GM21447 (cell line): ENCODE data around the gene RNPS1.

Experiments used
- ATAC-seq: cut with Tn5 transposase; IDR thresholded peaks from one replicate; pipeline ENCODE4 v1.9.1; 2021; ENCODE audit not compliant: unreplicated experiment

RNPS1 gene

GRCh38 chr16:2267913-2268666 is at the start of gene RNPS1:
RNPS1 (minus strand) TSS chr16:2268126; CDS start chr16:2264643, 3,483 bp downstream.
- ATAC-seq = peak; percentile 73

GRCh38 chr16:2317231-2318020 is 49.5 kb upstream of the RNPS1 start:
- ATAC-seq = no peak

- ATAC-seq = no peak
These were observed 40.4 kb upstream of the RNPS1 start for GRCh38 chr16:2308089-2308962.

GRCh38 chr16:2299915-2300192 is 31.9 kb upstream of the RNPS1 start:
- ATAC-seq = no peak

GRCh38 chr16:2299121-2299914 is 31.4 kb upstream of the RNPS1 start:
- no peak for ATAC-seq

GRCh38 chr16:2298621-2299020 is 30.7 kb upstream of the RNPS1 start:
- no peak for ATAC-seq

- ATAC-seq = no peak
These were observed 29.6 kb upstream of the RNPS1 start for GRCh38 chr16:2297506-2297860.

GRCh38 chr16:2296661-2297505 is 29.0 kb upstream of the RNPS1 start:
- no peak for ATAC-seq

- no peak for ATAC-seq
These were observed 27.3 kb upstream of the RNPS1 start for GRCh38 chr16:2295056-2295798.

- no peak for ATAC-seq
These were observed 24.3 kb upstream of the RNPS1 start for GRCh38 chr16:2292221-2292620.

- ATAC-seq = no peak
These were observed 21.4 kb upstream of the RNPS1 start for GRCh38 chr16:2289282-2289681.

- ATAC-seq = no peak
These were observed 20.8 kb upstream of the RNPS1 start for GRCh38 chr16:2288726-2289125.

GRCh38 chr16:2287916-2288547 is 20.1 kb upstream of the RNPS1 start:
- ATAC-seq = no peak

GRCh38 chr16:2286550-2286949 is 18.6 kb upstream of the RNPS1 start:
- ATAC-seq = no peak

- ATAC-seq = no peak
These were observed 17.8 kb upstream of the RNPS1 start for GRCh38 chr16:2285731-2286191.

- ATAC-seq = no peak
These were observed 17.1 kb upstream of the RNPS1 start for GRCh38 chr16:2284797-2285576.

- no peak for ATAC-seq
These were observed 16.3 kb upstream of the RNPS1 start for GRCh38 chr16:2284001-2284770.
